DMS 273 (cell line): Measurements from ENCODE around the gene CROCC.
A peak's percentile ranks its signal among the peaks of the same experiment; 100 is the strongest.

Experiments used
- DNase-seq: peaks from one replicate; lab custom pipeline; 2025; ENCODE audit not compliant: unreplicated experiment; lab: John Stamatoyannopoulos, UW

CROCC gene

DNA sequence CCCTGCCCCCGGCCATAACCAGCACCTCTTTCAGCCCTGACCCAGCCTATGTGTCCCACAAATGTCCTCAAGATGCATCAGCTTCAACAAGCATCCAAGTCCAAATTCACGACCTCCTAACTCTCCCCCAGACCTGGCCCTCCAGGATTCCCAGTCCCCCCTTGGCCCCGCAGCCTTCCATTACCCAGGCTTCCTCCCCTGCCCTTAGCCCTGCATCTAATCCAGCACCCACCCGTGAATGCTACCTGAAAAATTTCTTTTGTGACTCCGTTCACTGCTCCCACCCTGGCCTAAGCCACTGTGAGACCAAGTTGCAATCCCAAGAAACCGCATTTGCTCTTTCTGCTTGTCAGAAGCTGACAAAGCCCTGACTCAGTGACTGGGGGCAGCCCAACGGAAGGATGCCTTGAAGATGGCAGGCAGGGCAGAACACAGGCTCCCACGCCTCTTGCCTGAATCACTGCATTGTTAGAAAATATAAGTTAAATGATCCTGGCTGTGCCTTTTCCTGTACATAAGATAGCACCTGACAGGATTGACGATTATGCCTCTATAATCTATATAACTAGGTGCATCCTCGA lies 59.6 kb downstream of the CROCC start:
- DNase-seq, result no peak

- DNase-seq, result no peak
Observed at GRCh38 chr1:16982902-16983301, 61.2 kb downstream of the CROCC start.

GRCh38 chr1:16983649-16984048 lies 61.9 kb downstream of the CROCC start:
- no peak for DNase-seq

DNA sequence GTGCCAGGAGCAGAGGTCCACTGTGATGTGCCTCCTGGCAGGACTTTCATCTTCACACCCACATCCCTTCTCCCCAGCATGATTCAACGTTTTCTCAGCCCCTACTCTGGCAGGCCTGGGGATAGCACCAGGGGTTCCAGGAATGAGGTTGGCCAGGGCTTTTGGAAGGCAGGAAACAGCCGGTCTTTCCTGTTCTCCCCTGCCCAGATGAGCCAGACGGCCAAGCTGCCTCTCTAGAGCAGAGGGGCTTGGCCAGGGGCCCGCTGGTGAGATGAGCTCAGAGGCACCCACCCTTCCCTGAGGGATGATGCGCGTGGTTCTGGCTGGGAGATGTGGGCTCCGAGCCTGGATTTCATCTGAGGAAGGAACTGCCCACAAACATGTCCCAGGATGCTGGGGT lies 63.0 kb downstream of the CROCC start:
- DNase-seq, result peak; percentile 84

GRCh38 chr1:16986113-16986512 lies 64.4 kb downstream of the CROCC start:
- no peak for DNase-seq

DNA sequence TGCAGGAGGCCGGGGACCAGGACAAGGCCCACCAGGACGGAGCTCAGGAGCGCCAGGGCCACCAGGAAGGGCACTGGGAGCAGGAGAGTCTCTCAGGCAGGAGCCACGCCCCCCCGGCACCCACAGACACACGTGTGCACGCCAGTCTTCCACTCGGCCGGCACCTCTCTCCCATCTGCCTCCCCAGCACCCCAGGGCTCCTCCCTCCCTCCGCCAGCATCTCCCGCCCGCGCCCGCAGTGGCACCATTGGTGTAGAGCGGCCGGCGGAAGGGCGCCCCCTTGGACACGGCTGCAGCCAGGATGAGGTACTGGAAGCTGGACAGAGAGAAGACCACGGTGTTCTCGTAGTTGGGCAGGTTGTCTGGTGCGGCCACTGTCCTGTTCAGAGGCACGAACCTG lies 64.8 kb downstream of the CROCC start:
- DNase-seq, result no peak

- DNase-seq, result peak; percentile 38
Observed at GRCh38 chr1:16986962-16987361, 65.2 kb downstream of the CROCC start.

GRCh38 chr1:16988210-16988609 lies 66.5 kb downstream of the CROCC start:
- DNase-seq, result no peak

DNA sequence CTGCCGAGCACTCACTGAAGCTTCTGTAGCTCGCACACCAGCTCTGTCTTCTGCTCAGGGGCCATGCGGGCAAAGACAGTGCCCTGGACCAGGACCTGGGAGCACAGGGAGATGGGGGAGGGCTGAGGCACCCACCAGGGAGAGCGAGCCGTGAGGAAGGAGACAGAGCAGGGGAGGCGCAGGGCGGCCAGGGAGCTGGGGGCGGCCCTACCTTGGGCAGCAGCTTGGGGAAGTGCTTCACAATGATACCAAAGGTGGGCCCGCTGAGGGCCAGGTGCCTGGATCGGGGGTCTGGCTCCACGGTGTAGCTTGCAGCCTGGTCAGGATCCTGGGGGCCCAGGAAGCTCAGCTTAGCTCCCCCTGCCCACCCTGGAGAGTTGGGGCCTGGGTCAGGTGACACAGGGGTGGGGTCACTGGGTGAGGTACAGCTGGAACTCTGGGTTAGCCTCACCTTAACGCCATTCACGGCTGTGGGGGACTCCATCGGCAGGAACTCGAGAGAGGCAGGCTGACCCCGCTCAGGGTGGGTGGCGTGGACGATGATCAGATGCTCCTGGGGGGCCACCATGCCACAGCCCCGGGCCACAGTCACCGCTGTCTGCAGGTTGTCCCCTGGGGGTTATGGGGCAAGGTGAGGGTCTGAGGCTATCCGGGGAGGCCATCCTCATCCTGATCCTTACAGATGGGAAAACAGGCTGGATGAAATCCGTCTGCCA lies 68.1 kb downstream of the CROCC start:
- DNase-seq, result no peak

DNA sequence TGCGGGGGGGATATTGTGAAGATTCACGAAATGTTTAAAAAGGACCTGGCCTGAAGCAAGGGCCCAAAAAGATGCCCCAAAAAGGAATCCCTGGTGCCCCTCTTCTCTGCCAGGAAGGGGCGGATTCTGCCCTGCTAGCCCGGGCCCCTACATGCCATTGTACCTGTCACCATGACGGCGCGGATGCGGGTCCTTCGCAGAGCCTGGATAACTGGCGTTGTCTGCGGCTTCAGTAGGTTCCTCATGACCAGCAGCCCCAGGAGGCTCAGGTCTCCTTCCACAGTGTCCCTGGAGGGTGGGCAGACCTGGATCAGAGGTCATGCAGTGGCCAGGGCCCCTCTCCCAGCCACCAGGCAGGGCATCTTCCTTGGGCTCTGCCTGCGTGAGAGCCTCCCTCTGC lies 69.8 kb downstream of the CROCC start:
- DNase-seq, result no peak

- DNase-seq, result no peak
Observed at GRCh38 chr1:16992102-16992501, 70.4 kb downstream of the CROCC start.

GRCh38 chr1:16992675-16993074 lies 70.9 kb downstream of the CROCC start:
- DNase-seq, result no peak

DNA sequence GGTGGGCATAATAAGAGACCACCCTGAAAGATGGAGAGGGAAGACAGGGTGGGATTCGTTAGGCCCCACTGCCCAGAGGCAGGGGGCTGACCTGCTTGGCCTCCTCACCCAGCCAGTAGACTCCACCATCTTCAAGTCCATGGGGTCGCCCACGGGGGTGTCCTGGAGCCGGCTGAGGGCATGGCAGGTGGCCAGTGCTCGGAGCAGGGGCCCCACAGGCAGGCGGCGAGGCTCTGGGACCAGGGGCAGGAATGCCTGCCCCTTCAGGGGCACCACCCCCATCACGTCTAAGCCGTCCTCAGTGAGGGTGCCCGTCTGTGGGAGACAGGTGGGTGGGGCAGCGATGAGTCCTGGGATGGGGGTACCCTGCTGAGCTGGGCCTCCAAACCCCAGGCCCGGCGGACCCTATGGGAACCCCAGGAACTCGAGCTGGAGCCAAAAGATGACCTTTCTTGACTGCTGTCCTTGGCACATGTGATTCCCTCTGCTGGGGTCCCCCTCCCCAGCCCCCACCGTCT lies 71.8 kb downstream of the CROCC start:
- no peak for DNase-seq

- no peak for DNase-seq
Observed at GRCh38 chr1:16996845-16997244, 75.1 kb downstream of the CROCC start.

- DNase-seq, result no peak
Observed at GRCh38 chr1:16998589-16998988, 76.9 kb downstream of the CROCC start.

DNA sequence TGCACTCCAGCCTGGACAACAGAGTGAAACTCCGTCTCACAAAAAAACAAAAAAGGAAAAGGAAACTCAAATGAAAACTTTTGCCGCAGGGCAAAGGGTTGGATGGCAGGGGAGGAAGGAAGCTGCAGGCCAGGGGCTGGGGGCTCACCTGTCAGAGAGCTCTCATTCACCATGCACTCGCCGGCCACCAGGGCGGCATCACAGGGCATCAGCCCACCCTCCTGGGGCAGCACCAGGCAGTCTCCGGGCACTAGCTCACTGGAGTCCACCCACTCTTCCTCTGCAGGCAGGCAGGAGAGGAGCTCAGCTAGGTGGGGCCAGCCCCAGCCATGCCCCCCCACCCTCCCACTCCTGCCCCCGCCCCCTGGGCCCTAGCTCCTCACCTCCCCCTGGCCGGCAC lies 78.1 kb downstream of the CROCC start:
- DNase-seq, result no peak

DNA sequence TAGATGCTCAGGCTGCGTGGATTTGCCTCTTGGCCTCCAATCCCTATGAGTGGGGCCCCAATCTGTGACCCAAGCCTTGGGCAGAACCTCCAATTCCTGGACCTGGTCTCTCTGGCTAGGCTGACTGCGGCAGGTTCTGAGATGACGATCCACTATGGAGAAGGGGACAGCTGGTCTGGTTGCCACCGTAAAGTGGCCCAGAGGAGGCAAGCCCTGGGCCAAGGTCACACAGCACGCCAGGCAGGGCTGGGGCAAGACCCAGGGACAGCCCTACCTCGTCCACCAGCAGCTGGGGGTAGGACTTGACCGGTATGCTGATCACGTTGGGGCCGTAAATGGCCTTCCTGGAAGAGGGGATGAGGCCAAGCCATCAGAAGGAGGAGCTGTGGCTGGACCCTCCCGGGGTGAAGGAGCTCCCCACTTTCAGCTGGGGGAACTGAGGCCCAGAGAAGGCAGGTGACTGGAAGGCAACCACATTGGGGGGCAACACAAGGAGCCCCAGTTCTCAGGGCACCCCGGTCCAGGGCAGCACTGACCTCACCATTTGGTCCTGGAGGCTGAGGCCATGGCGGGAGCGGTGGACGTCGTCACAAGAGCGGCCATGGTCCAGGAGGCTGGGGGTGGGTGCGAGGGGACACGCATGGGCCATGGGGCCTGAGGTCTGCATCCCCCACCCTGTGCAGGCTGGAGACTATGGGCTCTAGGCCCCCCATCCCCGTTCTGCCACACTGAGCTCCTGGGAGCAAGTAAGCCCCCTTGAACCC lies 80.2 kb downstream of the CROCC start:
- DNase-seq, result no peak

GRCh38 chr1:17002524-17002902 lies 80.8 kb downstream of the CROCC start:
- no peak for DNase-seq

- peak; percentile 38 for DNase-seq
Observed at GRCh38 chr1:17004466-17005364, 83.0 kb downstream of the CROCC start.

DNA sequence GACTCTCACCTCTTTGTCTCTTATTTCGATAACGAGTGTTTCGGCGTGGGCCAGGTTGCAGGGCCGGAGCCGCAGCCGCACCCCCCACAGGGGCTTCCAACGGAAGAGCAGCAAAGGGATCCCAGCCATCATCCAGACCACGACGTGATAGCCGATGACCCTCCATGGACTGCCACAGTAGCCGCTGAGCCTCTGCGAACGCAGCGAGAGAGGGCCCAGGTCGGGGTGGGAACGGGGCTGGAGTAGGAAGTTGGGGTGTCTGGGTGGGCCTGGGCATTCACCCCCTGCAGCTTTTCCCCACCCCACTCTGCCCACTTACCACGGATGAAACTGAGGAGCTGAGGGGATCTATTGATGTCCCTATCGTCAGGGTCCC lies 83.6 kb downstream of the CROCC start:
- DNase-seq, result no peak

GRCh38 chr1:17007121-17007520 lies 85.4 kb downstream of the CROCC start:
- DNase-seq, result no peak
